ENCODE measurements around the gene OBSCN. TPM values are rescaled to one million over a fixed set of nuclear protein-coding genes. Genes with fewer than 3 reads are reported as not detected.

OBSCN gene
- total RNA-seq, 1 donor from 2014 or later, result 28.6 TPM

DNA sequence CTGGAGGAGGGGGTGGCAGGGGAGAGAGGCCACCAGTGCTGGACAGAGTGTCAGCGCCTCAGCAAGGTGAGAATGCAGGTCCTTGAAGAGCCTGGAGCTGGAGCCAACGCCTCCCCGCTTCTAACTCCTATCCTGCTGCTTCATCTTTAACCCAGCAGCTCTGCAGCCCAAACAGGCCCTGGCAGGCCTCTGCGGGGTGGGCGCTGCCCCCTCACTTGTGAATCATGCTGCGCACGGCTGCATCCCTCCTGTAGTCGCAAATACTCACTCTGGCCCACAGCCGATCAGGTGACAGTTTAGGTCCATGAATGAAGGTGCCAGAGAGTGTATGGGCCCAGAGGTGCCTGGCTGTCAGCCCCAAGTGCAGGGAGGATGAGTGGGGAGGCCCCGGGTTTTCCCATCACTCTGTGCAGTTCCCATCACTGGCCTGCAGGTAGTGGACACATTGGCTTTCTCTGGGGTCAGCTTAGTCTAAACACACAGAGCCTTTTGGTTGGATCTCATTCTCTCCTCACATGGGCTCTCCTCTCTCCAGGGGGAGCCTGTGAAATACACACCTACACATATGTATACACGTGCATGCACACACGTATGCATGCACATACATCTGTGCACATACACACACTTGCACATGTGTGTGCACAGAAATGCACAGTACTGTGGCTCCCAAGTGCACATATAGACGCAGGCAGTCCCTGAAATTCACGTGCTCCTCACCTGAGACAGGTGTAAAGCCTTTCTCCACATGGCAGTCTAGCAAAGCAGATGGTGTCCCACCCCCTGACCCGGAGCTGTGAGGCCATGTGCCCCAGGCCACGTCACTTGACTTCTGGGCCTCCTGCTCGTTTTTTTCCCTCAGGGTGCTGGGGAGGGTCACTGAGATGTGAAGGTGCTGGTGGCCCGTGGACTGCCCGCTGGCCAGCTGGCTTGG is 146.8 kb downstream of the OBSCN start:
- DNase-seq (ENCODE audit: low spot score in 2 of 2), result no peak
- Histone ChIP-seq H3K4me3 (no peak overlapping the region), H3K27me3 (no peaks in the 10 kb centered on the region), H3K36me3 (no peaks in the 10 kb centered on the region), H3K4me1 (no peaks in the 10 kb centered on the region), H3K9me3 (no peaks in the 10 kb centered on the region), H3K27ac (no peak overlapping the region)
- TF ChIP-seq, protein P1, sequence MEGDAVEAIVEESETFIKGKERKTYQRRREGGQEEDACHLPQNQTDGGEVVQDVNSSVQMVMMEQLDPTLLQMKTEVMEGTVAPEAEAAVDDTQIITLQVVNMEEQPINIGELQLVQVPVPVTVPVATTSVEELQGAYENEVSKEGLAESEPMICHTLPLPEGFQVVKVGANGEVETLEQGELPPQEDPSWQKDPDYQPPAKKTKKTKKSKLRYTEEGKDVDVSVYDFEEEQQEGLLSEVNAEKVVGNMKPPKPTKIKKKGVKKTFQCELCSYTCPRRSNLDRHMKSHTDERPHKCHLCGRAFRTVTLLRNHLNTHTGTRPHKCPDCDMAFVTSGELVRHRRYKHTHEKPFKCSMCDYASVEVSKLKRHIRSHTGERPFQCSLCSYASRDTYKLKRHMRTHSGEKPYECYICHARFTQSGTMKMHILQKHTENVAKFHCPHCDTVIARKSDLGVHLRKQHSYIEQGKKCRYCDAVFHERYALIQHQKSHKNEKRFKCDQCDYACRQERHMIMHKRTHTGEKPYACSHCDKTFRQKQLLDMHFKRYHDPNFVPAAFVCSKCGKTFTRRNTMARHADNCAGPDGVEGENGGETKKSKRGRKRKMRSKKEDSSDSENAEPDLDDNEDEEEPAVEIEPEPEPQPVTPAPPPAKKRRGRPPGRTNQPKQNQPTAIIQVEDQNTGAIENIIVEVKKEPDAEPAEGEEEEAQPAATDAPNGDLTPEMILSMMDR (IDR thresholded peaks at IDR 0.05), result no peak
- intact Hi-C loops (cut with DNase I), result no loop called here

DNA sequence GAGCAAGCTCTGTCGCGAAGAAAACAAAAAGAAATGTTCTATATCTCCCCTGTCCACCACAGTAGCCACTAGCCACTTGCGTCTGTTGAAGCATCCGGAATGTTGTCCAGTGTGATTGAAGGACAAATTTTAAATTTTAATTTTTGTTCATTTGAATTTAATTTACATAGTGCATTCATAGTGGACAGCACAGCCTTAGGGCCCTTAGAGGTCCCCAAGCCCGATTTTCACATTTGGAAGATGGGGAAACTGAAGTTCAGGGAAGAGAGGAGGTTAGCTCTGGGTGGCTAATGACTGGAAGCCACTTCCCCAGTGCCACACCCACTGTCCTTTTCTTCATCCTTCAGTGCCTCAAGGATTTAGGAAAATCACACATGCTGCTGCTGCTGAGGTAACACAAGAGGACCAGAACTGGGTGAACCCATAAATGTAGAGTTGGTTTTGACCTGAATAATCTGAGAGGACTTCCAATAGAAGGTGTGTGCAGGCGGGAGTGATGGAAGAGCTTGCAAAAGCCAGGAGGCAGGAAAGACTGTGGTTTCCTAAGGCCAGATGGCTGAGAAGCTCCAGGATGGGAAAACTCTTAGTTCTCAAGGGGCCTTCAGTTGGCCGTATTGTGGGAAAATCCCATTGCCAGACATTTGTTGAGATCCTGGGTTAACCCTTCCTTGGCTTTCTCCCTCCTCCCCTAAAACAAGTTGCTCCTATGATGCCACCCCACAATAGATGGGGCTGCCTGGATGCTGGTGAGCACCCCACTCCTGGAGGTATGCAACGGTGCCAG is 149.2 kb downstream of the OBSCN start:
- no peak for DNase-seq (ENCODE audit: low spot score in 2 of 2)
- Histone ChIP-seq H3K9me3 (no peaks in the 10 kb centered on the region), H3K4me3 (no peak overlapping the region), H3K36me3 (no peaks in the 10 kb centered on the region), H3K4me1 (no peaks in the 10 kb centered on the region), H3K27me3 (no peaks in the 10 kb centered on the region), H3K27ac (no peak overlapping the region)
- TF ChIP-seq, protein P1 (IDR thresholded peaks at IDR 0.05), result no peak
- intact Hi-C loops (cut with DNase I), result no loop called here

DNA sequence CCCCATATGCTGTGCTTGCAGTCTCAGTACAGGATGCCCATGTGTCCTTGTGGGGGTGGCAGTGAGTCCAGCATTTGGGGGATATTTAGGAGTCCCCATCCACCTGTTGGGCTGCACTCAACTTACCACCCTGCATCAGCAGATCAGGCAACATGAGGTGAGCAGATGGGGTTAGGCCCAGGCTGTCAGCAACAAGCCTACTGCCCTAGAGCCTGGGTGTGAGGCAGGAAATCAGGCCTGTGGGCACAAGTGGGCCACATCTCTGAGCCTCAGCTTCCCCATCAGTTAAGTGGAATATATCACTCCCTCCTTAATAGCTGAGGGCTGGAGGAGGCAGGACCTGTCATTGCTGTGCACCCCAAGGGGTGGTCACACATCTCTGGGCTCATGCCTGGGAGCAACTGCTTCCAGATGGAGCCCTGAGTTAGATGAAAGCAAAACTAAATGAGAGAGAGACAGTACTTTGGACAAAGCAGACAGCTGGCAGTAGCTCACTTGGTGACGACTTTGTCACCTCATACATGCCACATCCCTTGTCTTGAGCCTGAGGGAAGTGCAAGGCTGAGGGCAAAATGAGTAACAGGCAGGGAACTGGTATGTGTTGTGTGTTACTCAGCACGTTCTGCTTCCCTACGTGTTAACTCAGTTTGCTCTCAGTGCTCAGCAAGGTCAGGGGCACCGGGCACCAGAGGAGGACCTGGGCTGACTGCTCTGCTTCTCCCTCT is 150.4 kb downstream of the OBSCN start:
- TF ChIP-seq, protein P1 (IDR thresholded peaks at IDR 0.05), result no peak
- DNase-seq (ENCODE audit: low spot score in 2 of 2), result no peak
- Histone ChIP-seq H3K4me3 (no peak overlapping the region), H3K36me3 (no peaks in the 10 kb centered on the region), H3K27me3 (no peaks in the 10 kb centered on the region), H3K27ac (no peak overlapping the region), H3K9me3 (no peaks in the 10 kb centered on the region), H3K4me1 (no peaks in the 10 kb centered on the region)
- intact Hi-C loops (cut with DNase I), result no loop called here

DNA sequence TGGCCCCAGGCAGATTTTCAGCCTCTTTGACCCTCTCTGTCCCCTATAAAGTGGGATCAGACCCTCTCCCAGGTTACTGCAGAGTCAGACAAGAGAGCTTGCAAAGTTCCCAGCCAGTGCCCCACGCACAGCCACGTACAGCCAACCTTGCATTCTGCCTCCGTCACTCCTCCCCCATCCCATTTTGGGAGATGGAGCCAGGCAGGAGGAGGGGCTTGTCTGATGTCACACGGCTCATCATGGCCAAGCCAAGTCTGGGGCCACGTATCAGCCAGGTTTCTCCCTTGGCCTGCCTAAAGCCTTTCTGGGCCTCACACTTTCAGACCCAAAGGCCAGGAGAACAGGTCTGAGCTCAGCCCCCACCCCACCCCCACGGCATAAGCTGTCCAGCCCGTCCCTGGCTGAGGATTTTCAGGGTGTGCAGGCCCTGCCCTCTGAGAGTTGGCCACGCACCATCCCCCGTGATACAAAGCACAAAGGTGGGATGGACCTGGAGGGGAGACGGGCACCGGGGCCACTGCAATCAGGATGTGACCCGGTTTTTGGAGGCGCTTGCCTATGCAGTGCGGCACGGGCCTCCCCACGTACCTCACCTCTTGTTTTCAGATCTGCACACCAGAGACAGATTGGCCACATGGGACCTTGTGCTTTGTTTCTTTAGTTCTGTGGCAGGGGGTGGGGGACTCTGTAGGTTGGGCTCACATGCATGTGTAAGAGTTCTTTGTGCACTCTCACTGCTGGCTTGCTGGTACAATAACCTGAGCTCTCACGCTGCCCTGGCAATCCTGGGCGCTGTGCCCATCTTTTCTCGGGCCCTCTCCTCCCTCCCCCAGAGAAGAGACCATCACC is 151.1 kb downstream of the OBSCN start:
- TF ChIP-seq, protein P1 (IDR thresholded peaks at IDR 0.05), result no peak
- no peaks in the 10 kb centered on the region for H3K4me1 ChIP-seq
- intact Hi-C loops (cut with DNase I), result no loop called here
- H3K9me3 ChIP-seq, result no peaks in the 10 kb centered on the region
- no peak overlapping the region for H3K27ac ChIP-seq
- no peaks in the 10 kb centered on the region for H3K36me3 ChIP-seq
- H3K27me3 ChIP-seq, result no peaks in the 10 kb centered on the region
- H3K4me3 ChIP-seq, result no peak overlapping the region
- no peak for DNase-seq (ENCODE audit: low spot score in 2 of 2)
